NK-92 (cell line): ENCODE data around the gene FAAP100.
"Not testable (repeated sequence)": the region's sequence is repeated elsewhere in the genome, so short reads cannot be mapped to it uniquely, and the experiment has no call there.

Experiments
- DNase-seq: peaks from one replicate; lab custom pipeline; 2025; ENCODE audit not compliant: unreplicated experiment; lab: John Stamatoyannopoulos, UW

FAAP100 gene

DNA sequence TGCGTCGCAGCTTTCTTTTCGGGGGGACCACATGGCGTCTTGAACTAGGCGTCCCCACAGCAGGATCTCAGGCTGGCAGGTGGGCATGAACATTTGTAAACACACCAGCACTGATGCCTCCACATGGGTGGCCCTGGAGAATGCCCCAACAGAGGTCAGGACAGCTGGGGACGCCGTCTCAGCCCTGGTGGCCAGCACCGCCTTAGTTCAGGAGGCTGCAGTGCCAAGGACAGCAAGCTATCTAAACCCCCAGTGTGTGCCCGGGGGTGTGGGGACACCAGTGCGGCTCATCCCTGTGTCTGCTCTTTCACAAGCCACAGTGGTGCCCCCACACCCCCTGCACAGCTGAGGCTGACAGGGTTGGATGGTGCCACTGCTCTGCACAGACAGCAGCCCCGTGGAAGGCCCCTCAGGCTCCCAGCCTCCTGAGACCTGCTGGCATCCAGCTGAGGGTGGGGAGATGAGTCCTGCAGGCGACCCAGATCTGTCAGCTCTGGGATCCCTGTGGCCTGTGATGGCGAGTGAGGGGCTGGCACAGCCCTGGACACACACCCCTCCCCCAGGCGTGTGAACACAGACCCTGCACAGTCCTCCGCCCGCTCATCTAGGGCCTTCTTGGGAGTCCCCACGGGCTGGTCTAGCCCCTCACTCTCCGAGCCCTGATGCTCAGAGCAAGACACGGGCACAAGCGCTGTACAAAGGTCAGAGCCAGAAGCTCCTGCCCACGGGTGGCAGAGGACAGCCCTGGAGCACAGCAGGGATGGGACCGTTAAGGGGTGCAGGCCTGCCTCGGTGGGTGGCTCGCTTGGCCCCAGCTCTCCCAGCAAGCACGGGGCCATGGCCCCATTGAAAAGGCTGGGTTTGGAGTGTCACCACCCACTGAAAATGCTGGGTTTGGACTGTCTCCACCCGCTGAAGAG lies 13.2 kb downstream of the FAAP100 start:
- no peak for DNase-seq

DNA sequence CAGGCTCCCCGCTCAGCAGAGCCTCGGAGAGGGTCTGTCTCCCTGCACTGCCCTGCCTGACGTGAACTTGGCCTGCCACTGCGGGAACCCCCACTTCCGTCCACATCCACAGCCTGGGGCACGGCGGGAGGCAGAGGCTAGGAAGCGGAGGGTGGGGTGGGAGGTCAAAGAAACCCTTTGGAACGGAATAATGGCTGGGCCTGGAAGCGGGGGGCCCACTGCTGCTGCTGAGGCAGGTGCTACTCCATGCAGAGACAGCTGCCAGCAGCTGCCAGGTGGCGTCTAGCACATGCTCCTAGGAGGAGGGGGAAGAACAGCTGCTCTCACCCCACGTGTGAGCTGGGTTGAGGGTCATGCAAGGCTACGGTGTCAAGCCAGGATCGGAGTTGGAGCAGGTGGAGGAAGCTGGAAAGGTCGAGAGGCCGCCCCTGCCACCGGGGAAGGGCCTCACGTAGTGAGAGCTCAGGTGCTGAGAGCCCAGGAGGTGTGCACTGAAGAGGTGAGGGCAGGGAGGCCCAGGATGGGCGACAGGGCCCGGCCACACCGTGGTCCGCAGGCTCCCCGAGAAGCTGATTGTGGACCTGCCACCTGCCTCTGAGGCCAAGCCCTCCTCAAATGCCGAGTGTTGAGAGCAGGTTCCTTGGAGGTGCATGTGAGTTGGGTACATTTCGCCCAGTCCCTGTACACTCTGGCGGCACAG lies 14.1 kb downstream of the FAAP100 start:
- DNase-seq, result no peak

DNA sequence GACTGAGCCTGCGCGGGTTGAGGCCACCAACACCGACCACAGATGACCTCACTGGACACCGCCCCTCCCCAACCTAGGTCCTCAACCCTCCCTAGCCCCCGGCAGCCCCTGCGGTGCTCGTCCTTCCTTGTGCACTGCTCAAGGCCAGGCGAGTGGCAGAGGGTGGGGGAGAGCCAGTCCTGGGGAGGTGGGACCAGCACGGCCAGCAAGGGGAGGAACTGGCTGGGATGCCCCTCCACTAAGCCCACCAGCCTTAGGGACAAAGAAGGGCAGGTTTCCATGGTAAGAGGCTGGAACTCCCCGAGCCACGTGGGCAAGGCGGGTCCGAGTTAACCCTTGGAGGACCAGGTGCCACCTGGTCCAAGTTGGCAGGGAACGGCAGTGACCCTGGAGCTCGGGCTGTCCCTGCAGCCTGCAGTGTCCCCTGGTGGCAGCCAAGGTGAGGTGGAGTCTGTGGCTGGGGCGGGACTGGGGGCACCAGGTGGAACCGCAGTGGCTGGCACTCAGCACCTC lies 14.8 kb downstream of the FAAP100 start:
- DNase-seq, result no peak

DNA sequence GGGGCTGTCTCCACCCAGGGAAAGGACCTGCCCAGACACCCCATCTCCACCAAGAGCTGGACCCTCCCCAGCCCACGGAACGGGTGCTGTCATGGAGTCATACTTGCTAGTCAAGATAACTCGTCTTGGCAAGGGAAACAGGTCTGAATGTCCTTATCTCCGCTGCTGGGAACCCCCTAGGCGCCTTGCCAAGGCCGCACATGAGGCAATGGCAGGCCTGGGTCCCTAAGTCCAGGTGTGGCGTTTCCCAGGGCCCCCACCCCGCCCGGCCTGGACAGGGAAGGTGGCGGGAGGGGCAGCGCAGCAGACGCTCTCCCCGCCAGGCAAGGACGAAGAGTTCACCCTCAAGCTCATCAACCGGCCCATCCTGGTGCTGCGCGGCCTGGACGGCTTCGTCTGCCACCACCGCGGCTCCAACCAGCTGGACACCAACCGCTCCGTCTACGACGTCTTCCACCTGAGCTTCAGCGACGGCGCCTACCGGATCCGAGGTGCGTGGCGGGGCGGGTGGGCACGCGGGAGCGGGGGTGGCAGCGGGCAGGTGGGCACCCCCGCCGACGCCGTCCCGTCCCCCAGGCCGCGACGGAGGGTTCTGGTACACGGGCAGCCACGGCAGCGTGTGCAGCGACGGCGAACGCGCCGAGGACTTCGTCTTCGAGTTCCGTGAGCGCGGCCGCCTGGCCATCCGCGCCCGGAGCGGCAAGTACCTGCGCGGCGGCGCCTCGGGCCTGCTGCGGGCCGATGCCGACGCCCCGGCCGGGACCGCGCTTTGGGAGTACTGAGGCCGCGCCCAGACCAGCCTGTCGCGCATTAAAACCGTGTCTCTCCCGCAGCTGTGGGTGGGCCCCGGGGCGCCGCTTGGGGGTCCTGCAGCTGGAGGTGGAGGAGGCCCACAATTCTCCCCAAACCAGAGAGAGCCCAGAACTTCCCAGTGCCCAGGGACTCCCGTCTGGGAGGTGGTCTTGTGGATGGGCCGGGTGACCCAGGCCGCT lies 15.6 kb downstream of the FAAP100 start:
- DNase-seq, result no peak

DNA sequence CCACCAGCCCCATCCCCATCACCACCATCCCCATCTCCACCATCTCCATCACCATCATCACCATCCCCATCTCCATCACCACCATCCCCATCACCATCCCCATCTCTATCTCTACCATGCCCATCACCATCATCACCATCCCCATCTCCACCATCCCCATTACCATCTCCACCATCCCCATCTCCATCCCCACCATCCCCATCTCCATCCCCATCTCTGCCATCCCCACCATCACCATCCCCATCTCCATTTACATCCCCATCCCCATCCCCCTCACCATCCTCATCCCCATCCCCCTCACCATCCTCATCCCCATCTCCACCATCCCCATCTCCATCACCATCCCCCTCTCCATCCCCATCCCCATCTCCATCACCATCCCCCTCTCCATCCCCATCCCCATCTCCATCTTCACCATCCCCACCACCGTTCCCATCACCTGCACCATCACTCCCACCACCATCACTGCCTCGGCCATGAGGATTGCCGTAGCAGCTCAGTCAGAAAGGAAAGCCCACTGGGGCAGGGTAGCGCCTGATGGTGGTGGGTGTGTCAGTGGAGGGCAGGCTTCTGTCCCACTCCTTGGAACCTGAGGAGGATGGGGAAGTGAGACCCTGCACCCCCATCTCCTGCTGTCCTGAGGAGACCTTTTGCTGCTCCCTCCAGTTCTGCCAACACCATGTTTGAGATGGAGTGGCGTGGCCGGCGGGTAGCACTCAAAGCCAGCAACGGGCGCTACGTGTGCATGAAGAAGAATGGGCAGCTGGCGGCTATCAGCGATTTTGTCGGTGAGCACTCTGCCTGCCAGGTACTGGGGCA lies 16.5 kb downstream of the FAAP100 start:
- no peak for DNase-seq

DNA sequence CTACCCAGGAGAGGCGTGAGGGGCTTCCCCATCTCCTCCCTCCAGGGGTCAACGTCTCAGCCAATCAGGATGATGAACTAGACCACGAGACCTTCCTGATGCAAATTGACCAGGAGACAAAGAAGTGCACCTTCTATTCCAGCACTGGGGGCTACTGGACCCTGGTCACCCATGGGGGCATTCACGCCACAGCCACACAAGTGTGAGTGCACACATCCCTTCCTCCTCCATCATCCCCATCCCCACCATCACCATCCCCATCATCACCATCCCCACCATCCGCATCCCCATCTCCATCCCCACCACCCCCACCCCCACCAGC lies 17.2 kb downstream of the FAAP100 start:
- no peak for DNase-seq

DNA sequence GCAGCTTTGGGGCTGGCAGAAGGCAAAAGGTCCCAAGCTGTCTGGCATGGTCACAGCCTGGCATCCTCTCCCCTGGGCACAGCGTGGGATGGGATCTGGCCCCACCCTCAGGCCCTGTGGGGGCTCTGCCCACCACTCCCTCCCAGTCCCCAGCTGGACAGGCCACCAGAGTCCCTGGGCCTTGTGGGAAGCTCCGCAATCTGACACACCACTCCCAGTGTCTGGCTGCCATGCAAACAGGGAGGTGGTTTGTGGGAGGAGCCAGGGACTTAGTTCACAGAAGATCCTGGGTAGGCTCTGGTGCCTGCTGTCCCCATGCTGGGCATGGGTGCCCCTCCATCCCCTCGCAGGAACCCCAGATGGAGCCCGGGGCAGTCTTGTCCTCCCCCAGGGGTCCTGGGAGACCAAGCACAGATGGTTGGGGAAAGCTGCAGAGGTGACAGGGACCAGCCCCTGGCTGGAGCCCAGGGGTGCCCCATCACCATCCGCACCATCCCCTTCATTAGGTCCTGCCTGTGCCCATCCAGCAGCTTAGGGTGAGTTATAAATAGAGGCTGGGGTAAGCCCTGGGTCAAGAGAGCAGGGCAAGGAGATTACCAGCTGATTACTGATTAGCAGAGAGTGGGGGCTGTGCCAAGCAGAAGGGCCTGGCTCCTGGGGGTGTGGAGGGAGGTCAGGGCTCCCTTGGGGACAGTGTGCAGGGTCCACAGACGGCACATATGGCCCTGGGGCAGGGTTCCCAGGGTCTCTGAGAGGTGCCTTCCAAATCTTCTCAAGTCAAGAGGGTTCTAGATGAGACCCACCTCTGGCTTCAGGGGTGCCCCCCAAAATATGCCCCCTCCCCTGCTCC lies 17.8 kb downstream of the FAAP100 start:
- no peak for DNase-seq

DNA sequence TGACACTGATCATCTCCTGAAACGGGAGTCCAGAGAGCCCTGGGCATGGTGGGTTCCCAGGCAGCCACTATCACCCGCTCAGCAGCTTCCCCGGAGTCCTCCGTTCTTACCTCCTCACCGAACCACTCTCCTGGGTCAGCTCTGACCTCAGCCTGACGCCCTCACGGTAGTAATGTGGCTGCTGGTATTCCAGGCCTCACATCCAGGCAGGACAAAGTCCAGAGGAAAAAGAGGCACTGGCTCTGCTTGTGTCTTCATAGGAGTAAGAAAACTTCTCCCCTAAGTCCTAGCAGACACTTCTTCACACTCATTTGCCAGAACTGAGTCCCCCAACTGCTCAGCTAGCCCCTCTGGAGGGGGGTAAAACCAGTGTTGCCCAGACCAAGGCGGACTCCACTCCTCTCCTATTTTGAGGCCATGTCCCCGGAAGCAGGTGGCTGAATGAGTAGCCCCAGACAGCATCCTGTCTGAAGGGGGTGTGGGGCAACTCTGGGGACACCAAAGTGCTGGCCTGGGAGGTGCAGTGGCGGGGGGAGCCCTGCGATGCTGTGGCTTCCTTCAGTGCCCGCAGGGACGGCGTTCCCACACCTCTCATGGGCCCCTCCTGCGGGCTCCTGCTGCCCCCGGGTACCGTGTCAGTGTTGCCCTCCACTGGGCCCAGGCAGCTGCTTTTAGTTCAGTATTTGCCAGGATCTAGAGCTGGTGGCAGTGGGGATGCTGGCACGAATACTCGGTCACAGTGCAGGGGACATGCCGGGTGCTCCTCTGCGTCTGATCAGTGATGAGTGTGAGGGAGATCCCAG lies 18.6 kb downstream of the FAAP100 start:
- no peak for DNase-seq

DNA sequence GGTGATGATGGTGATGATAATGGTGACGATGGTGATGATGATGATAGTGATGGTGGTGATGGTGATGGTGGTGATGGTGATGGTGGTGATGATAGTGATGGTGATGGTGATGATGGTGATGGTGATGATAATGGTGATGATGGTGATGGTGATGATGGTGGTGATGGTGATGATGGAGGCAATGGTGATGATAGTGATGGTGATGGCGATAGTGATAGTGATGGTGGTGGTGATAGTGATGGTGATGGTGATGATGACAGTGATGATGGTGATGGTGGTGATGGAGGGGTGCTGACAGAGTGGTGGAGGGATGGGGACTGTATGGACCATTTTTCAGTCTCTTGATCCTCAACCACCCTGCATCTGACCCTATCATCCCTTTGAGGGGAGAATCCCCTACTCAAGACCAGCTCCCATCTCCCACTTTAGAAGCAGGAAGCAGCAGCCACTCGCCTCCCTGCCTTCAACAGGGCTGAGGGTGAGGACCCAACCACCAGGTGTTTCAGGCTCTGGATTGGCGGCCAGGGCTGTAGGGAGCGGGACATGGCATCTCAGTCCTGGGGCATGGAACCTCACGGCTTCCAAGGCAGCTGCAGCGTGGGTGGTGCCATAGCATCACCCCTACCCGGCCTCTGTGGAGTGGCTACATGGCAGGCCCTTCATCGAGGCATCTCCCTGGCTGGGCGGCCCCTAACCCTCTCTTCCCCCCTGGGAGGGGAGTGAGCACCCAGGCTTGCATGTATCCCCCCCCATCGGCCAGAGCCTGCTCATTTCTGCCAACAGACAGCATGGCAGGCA lies 19.5 kb downstream of the FAAP100 start:
- DNase-seq, result no peak

DNA sequence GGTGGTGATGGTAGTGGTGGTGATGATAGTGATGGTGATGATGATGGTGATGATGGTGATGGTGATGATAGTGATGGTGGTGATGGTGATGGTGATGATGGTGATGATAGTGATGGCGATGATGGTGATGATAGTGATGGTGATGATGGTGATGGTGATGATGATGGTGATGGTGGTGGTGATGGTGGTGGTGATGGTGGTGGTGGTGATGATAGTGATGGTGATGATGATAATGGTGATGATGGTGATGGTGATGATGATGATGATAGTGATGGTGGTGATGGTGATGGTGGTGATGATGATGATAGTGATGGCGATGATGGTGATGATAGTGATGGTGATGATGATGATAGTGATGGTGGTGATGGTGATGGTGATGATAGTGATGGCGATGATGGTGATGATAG lies 20.2 kb downstream of the FAAP100 start:
- not testable (repeated sequence) for DNase-seq

DNA sequence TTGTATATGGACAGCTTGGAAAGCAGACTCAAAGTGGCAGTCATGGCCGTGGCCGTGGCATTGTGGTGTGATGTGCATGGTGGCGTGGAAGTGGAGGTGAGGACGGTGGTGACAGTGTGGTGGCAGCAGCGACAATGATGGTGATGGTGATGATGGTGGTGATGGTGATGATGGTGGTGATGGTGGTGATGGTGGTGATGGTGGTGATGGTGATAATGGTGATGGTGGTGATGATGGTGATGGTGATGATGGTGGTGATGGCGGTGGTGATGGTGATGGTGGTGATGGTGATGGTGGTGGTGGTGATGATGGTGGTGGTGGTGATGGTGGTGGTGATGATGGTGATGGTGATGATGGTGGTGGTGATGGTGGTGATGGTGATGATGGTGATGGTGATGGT lies 21.1 kb downstream of the FAAP100 start:
- DNase-seq, result not testable (repeated sequence)

DNA sequence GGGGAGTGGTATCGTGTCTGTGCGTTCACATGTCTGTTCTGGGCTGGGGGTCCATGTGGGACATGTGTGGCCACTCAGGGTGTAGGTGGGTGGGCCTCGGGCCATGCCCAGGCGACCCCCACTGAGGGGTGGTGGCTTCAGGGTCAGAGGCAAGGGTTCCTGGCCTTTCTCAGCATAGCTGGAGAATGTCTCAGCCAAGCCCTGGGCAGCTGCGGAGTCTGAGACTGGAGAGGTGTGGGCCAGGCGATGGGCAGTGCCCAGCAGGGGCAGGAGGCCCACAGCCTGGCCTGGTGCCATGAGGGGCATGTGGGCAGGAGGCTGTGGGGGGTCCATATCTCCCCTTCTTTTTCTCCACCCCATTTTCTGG lies 22.7 kb downstream of the FAAP100 start:
- no peak for DNase-seq

DNA sequence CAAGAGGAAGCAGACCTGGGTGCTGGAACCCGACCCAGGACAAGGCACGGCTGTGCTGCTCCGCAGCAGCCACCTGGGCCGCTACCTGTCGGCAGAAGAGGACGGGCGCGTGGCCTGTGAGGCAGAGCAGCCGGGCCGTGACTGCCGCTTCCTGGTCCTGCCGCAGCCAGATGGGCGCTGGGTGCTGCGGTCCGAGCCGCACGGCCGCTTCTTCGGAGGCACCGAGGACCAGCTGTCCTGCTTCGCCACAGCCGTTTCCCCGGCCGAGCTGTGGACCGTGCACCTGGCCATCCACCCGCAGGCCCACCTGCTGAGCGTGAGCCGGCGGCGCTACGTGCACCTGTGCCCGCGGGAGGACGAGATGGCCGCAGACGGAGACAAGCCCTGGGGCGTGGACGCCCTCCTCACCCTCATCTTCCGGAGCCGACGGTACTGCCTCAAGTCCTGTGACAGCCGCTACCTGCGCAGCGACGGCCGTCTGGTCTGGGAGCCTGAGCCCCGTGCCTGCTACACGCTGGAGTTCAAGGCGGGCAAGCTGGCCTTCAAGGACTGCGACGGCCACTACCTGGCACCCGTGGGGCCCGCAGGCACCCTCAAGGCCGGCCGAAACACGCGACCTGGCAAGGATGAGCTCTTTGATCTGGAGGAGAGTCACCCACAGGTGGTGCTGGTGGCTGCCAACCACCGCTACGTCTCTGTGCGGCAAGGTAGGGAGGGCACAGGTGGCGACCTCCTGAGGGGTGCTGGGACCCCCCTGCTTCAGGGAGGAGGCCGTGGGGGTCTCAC lies 23.3 kb downstream of the FAAP100 start:
- no peak for DNase-seq

DNA sequence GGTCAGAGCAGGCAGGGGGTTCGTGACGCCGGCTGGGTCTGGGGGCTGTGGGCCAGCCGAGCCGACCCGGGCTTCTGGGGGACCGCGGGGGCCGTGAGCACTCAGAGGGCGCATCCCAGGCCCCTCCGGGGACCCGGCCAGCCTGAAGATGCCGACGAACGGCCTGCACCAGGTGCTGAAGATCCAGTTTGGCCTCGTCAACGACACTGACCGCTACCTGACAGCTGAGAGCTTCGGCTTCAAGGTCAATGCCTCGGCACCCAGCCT lies 23.8 kb downstream of the FAAP100 start:
- DNase-seq, result no peak

DNA sequence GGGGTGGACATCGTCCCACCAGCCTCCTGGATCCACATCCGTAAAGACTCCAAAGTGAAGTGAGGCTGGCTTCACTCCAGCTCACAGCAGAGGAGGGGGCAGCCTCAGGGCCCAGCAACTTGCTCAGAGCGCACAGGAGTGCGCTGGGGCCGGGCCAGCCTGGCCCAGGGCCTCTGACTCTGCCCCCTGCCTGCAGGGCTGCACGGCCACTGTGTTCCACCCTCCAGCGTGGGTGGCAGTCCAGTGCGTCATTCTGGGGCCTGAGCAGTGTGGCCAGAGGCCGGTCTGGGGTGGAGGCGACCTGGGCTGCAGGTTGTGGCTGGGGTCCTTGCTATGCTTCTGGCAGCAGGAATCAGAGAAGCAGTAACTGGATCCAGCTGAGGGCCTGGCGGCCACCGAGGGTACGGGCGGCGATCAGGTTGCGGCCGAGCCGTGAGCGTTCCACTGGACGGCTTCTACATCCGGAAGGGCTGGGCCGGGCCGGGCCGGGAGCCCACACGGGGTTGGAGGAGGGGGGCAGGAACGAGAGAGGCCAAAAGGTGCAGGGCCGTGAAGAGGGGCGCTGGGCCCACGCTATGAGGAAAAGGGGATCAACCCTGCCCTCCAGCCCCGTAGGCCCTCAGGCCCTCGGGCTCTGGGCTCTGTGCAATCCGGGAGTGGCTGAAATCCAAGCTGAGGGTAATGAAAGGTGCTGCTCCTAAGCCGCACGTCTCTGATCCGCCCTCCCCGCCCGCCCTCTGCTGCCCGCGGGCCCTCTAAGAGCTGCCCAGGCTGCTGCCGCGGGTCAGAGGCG lies 24.4 kb downstream of the FAAP100 start, which contains the start of gene FSCN2:
TSS of gene FSCN2 (plus strand) at position 787 of the 793 bp plus-strand sequence. CDS start 155 bp downstream, outside the sequence.
- no peak for DNase-seq
